Tongue (tissue), 2 donors: ENCODE data around the gene HADHA. TPM values are rescaled to one million over a fixed set of nuclear protein-coding genes. Genes with fewer than 3 reads are reported as not detected.

Experiments used
- DNase-seq: peaks from one replicate; pipeline ENCODE4 v3.0.0-alpha.2; 2015
- total RNA-seq: library from RNA; depleted of rRNA; stranded (reverse); fragments of >200 nt; gene quantifications from one replicate; pipeline ENCODE4 v1.2.3, GENCODE V29; 2014

HADHA gene
- total RNA-seq, 1 donor from 2014 or later = 191 TPM

GRCh38 chr2:26191316-26192159 lies 52.9 kb downstream of the HADHA start:
- no peak for DNase-seq

- DNase-seq = no peak
Measured at GRCh38 chr2:26190369-26190768, 54.1 kb downstream of the HADHA start.

- DNase-seq = no peak
Measured at GRCh38 chr2:26189751-26190150, 54.7 kb downstream of the HADHA start.

- no peak for DNase-seq
Measured at GRCh38 chr2:26189123-26189522, 55.3 kb downstream of the HADHA start.

- DNase-seq = no peak
Measured at GRCh38 chr2:26187537-26188104, 56.8 kb downstream of the HADHA start.

GRCh38 chr2:26187114-26187513 lies 57.3 kb downstream of the HADHA start:
- DNase-seq = no peak

GRCh38 chr2:26185954-26186770 lies 58.3 kb downstream of the HADHA start:
- no peak for DNase-seq

- no peak for DNase-seq
Measured at GRCh38 chr2:26185304-26185928, 59.0 kb downstream of the HADHA start.

GRCh38 chr2:26184555-26185303 lies 59.7 kb downstream of the HADHA start:
- peak; percentile 93 for DNase-seq

GRCh38 chr2:26184121-26184520 lies 60.3 kb downstream of the HADHA start:
- no peak for DNase-seq

- no peak for DNase-seq
Measured at GRCh38 chr2:26182887-26183630, 61.4 kb downstream of the HADHA start.

- DNase-seq = no peak
Measured at GRCh38 chr2:26182441-26182840, 62.0 kb downstream of the HADHA start.

GRCh38 chr2:26179446-26179913 lies 65.0 kb downstream of the HADHA start:
- no peak for DNase-seq

- DNase-seq = peak; percentile 55
Measured at GRCh38 chr2:26178746-26179436, 65.5 kb downstream of the HADHA start.

GRCh38 chr2:26178246-26178645 lies 66.2 kb downstream of the HADHA start:
- DNase-seq = no peak

- no peak for DNase-seq
Measured at GRCh38 chr2:26177122-26177521, 67.3 kb downstream of the HADHA start.

GRCh38 chr2:26176279-26176615 lies 68.2 kb downstream of the HADHA start:
- no peak for DNase-seq

- DNase-seq = no peak
Measured at GRCh38 chr2:26175466-26176278, 68.8 kb downstream of the HADHA start.

- DNase-seq = no peak
Measured at GRCh38 chr2:26174691-26175465, 69.6 kb downstream of the HADHA start.
